HG03159 (cell line): Measurements from ENCODE around the gene TRPM2.
"Not testable (repeated sequence)": the region's sequence is repeated elsewhere in the genome, so short reads cannot be mapped to it uniquely, and the experiment has no call there.

Experiments
- ATAC-seq: cut with Tn5 transposase; IDR thresholded peaks from one replicate; pipeline ENCODE4 v1.9.1; 2021; ENCODE audit warnings: mild to moderate bottlenecking, moderate library complexity; ENCODE audit not compliant: unreplicated experiment

The TRPM2 gene

GRCh38 chr21:44391345-44392091, 38.1 kb downstream of the TRPM2 start:
- no peak for ATAC-seq

- no peak for ATAC-seq
Measured at GRCh38 chr21:44392185-44392584, 38.8 kb downstream of the TRPM2 start.

GRCh38 chr21:44392916-44393315, 39.5 kb downstream of the TRPM2 start:
- no peak for ATAC-seq

- ATAC-seq, result no peak
Measured at GRCh38 chr21:44394733-44395132, 41.3 kb downstream of the TRPM2 start.

GRCh38 chr21:44395260-44395659, 41.8 kb downstream of the TRPM2 start:
- no peak for ATAC-seq

- not testable (repeated sequence) for ATAC-seq
Measured at GRCh38 chr21:44396803-44397202, 43.4 kb downstream of the TRPM2 start.

- no peak for ATAC-seq
Measured at GRCh38 chr21:44397431-44398031, 44.1 kb downstream of the TRPM2 start.

GRCh38 chr21:44398499-44398898, 45.1 kb downstream of the TRPM2 start:
- no peak for ATAC-seq

- no peak for ATAC-seq
Measured at GRCh38 chr21:44399151-44399954, 45.9 kb downstream of the TRPM2 start.

GRCh38 chr21:44399955-44400790, 46.8 kb downstream of the TRPM2 start:
- ATAC-seq, result no peak

GRCh38 chr21:44400791-44401385, 47.5 kb downstream of the TRPM2 start:
- no peak for ATAC-seq

- ATAC-seq, result no peak
Measured at GRCh38 chr21:44401386-44402160, 48.2 kb downstream of the TRPM2 start.

- no peak for ATAC-seq
Measured at GRCh38 chr21:44402323-44403105, 49.1 kb downstream of the TRPM2 start.

- ATAC-seq, result no peak
Measured at GRCh38 chr21:44403106-44404020, 49.9 kb downstream of the TRPM2 start.

GRCh38 chr21:44404482-44404881, 51.1 kb downstream of the TRPM2 start:
- not testable (repeated sequence) for ATAC-seq

- ATAC-seq, result no peak
Measured at GRCh38 chr21:44405091-44405947, 51.9 kb downstream of the TRPM2 start.
